K562 (cell line): ENCODE measurements around the gene SLC26A2. TPM values are rescaled to one million over a fixed set of nuclear protein-coding genes. Genes with fewer than 3 reads are reported as not detected.

Source experiments
- ATAC-seq: fragments of 200-7000 bp; cut with Tn5 transposase; 3 replicates; pipeline ENCODE4 v1.9.1; 2020; ENCODE audit warnings: moderate library complexity
- BruUV-seq: library from RNA; stranded (reverse); fragments of 400-500 nt; replicated peaks from 2 replicates; lab custom pipeline; 2021; lab: Mats Ljungman, UMichigan
- CTCF ChIA-PET: fragments of 300-600 bp; formaldehyde crosslinking; extraction: SDS; loops from one replicate; lab custom pipeline; 2021; ENCODE audit warnings: low intra/inter-chr PET ratio; lab: Yijun Ruan, JAX
- POLR2A ChIA-PET: fragments of 300-600, 350-650 bp; sonication (Branson Sonifier 250); formaldehyde crosslinking; extraction: SDS; loops from one replicate; lab custom pipeline; 2021; ENCODE audit warnings: antibody characterized with exemption, inconsistent platforms; lab: Yijun Ruan, JAX
- DNase-seq, 4 experiments: peaks; one replicate each; pipeline versions ENCODE4 v3.0.0 to v3.0.0-alpha.2; 2011 to 2018; ENCODE audit warnings: low spot score in 3 of 4, mixed read lengths in 3 of 4; ENCODE audit errors: extremely low read depth in 1 of 4
- FAIRE-seq: peaks from 2 replicates; lab custom pipeline; 2011; peaks lifted over from hg19 to GRCh38; lab: Jason Lieb, UNC
- H2AFZ ChIP-seq: 2 replicates; pipeline ENCODE4 v1.6.0; 2011; ENCODE audit warnings: low read depth, low read length, control low read depth, inconsistent platforms
- H3K27ac ChIP-seq: fragments of 200-600 bp; 3 replicates; pipeline ENCODE4 v1.8.0; 2011; ENCODE audit warnings: low read depth, mild to moderate bottlenecking, control low read depth, inconsistent platforms, low read length, moderate library complexity, mixed read lengths; ENCODE audit errors: extremely low read depth
- H3K27me3 ChIP-seq, 2 experiments: fragments of 300-600 bp in 1 of 2; 2 replicates in 1 of 2; 3 replicates in 1 of 2; pipeline versions ENCODE4 v1.6.0 to v1.8.0; 2011; ENCODE audit warnings: inconsistent platforms in 2 of 2, low read length in 2 of 2, mild to moderate bottlenecking in 1 of 2, mixed read lengths in 1 of 2, moderate library complexity in 1 of 2; ENCODE audit not compliant: control insufficient read depth in 2 of 2, insufficient read depth in 2 of 2
- H3K36me3 ChIP-seq: fragments of 300-600 bp; 3 replicates; pipeline ENCODE4 v1.8.0; 2011; ENCODE audit warnings: mild to moderate bottlenecking, low read length, inconsistent platforms; ENCODE audit not compliant: control insufficient read depth, insufficient read depth
- H3K4me1 ChIP-seq, 2 experiments: fragments of 200-600 bp in 1 of 2; replicated peaks in 1 of 2; 2 replicates in 1 of 2; 3 replicates in 1 of 2; pipeline versions ENCODE4 v1.5.1 to v1.8.0; 2011; ENCODE audit warnings: inconsistent platforms in 2 of 2, low read length in 2 of 2, mild to moderate bottlenecking in 1 of 2, mixed read lengths in 1 of 2, moderate library complexity in 1 of 2; ENCODE audit not compliant: control insufficient read depth in 2 of 2, insufficient read depth in 2 of 2
- H3K4me2 ChIP-seq: 2 replicates; pipeline ENCODE4 v1.6.1; 2011; ENCODE audit warnings: low read length, control low read depth, inconsistent platforms, mixed read lengths; ENCODE audit not compliant: insufficient read depth
- H3K4me3 ChIP-seq: fragments of 200-600 bp; sonication (generic), shearing (Covaris generic); 2 replicates; pipeline ENCODE4 v1.5.1; 2016; ENCODE audit warnings: control low read depth, inconsistent platforms
- H3K79me2 ChIP-seq: fragments of 200-600 bp; 3 replicates; pipeline ENCODE4 v1.8.0; 2011; ENCODE audit warnings: low read length, inconsistent platforms; ENCODE audit not compliant: control insufficient read depth, insufficient read depth
- H3K9ac ChIP-seq, 2 experiments: 2 replicates each; pipeline versions ENCODE4 v1.6.0 to v1.6.1; 2011; ENCODE audit warnings: low read depth in 2 of 2, low read length in 2 of 2, control low read depth in 1 of 2, inconsistent platforms in 1 of 2, mild to moderate bottlenecking in 1 of 2, mixed read lengths in 1 of 2; ENCODE audit not compliant: insufficient read depth in 1 of 2
- H3K9me1 ChIP-seq: one replicate; pipeline ENCODE4 v1.6.0; 2011; ENCODE audit warnings: inconsistent platforms, mild to moderate bottlenecking, low read length, moderate library complexity; ENCODE audit not compliant: control insufficient read depth, insufficient read depth
- H3K9me3 ChIP-seq: replicated peaks from 2 replicates; pipeline ENCODE4 v1.5.1; 2011; ENCODE audit warnings: low read depth, low read length, inconsistent platforms; ENCODE audit not compliant: control insufficient read depth, insufficient read depth
- H4K20me1 ChIP-seq: replicated peaks from 2 replicates; pipeline ENCODE4 v1.6.1; 2011; ENCODE audit warnings: low read length, inconsistent platforms, mixed read lengths; ENCODE audit not compliant: control insufficient read depth, insufficient read depth
- AFF4 ChIP-seq: sonication (generic); formaldehyde crosslinking; IDR thresholded peaks from 2 replicates; pipeline ENCODE4 v1.8.0; 2023; ENCODE audit warnings: mild to moderate bottlenecking, missing genetic modification reagents
- BRF2 ChIP-seq: IDR thresholded peaks from 3 replicates; pipeline ENCODE4 v1.6.1; 2011; ENCODE audit warnings: borderline replicate concordance, mild to moderate bottlenecking; ENCODE audit not compliant: insufficient read length, insufficient read depth
- DMBX1 ChIP-seq: fragments of 250-450 bp; sonication (Bioruptor Pico); IDR thresholded peaks from 2 replicates; pipeline ENCODE4 v1.8.0; 2022; ENCODE audit warnings: inconsistent platforms, mild to moderate bottlenecking, moderate library complexity, borderline replicate concordance
- E2F3 ChIP-seq: fragments of 250-450 bp; sonication (Bioruptor Pico); IDR thresholded peaks from 2 replicates; pipeline ENCODE4 v1.4.0; 2020; ENCODE audit warnings: mild to moderate bottlenecking
- EP300 ChIP-seq: IDR thresholded peaks from 2 replicates; pipeline ENCODE4 v1.6.1; 2012; ENCODE audit warnings: low read length, improper control_type of control experiment
- GATAD2B ChIP-seq: fragments of 450-650 bp; IDR thresholded peaks from 2 replicates; pipeline ENCODE4 v1.6.1; 2017; ENCODE audit warnings: mild to moderate bottlenecking, borderline replicate concordance
- KAT7 ChIP-seq: sonication (generic); formaldehyde crosslinking; IDR thresholded peaks from 2 replicates; pipeline ENCODE4 v1.8.0; 2022; ENCODE audit warnings: missing genetic modification reagents, mild to moderate bottlenecking, borderline replicate concordance
- MCM7 ChIP-seq, 2 experiments: fragments of 450-650 bp; IDR thresholded peaks; 2 replicates each; pipeline ENCODE4 v1.6.1; 2016 to 2018
- RB1 ChIP-seq: fragments of 450-650 bp; IDR thresholded peaks from 2 replicates; pipeline ENCODE4 v1.6.1; 2017; ENCODE audit warnings: low read depth, mild to moderate bottlenecking
- RBM25 ChIP-seq: fragments of 200-400 bp; formaldehyde crosslinking; IDR thresholded peaks from 2 replicates; pipeline ENCODE4 v1.6.1; 2018; ENCODE audit warnings: low read length, low read depth, moderate library complexity; ENCODE audit not compliant: severe bottlenecking
- SREBF2 ChIP-seq: sonication (generic); formaldehyde crosslinking; IDR thresholded peaks from 2 replicates; pipeline ENCODE4 v1.4.0; 2020; ENCODE audit warnings: mild to moderate bottlenecking, missing genetic modification reagents
- YY1 ChIP-seq, 3 experiments: IDR thresholded peaks; 2 replicates each; pipeline ENCODE4 v1.6.1; 2011; ENCODE audit warnings: low read length in 2 of 3, mild to moderate bottlenecking in 2 of 3, moderate library complexity in 2 of 3, borderline replicate concordance in 1 of 3, control low read depth in 1 of 3, low read depth in 1 of 3; ENCODE audit not compliant: insufficient read depth in 3 of 3, insufficient replicate concordance in 2 of 3, control insufficient read depth in 1 of 3, insufficient read length in 1 of 3; ENCODE audit errors: extremely low read depth in 1 of 3
- ZKSCAN1 ChIP-seq: fragments of 150-350 bp; IDR thresholded peaks from 2 replicates; pipeline ENCODE4 v1.6.1; 2016; ENCODE audit warnings: low read depth, low read length
- ZNF134 ChIP-seq: fragments of 250-450 bp; sonication (Bioruptor Pico); conservative IDR thresholded peaks from 2 replicates; pipeline ENCODE4 v1.4.0; 2020
- ZNF140 ChIP-seq: fragments of 250-450 bp; sonication (Bioruptor Pico); IDR thresholded peaks from 2 replicates; pipeline ENCODE4 v1.8.0; 2021; ENCODE audit warnings: moderate library complexity, mild to moderate bottlenecking, inconsistent platforms
- ZNF224 ChIP-seq: sonication (generic); formaldehyde crosslinking; IDR thresholded peaks from 2 replicates; pipeline ENCODE4 v1.8.0; 2022; ENCODE audit warnings: mild to moderate bottlenecking, missing genetic modification reagents
- WGBS: fragments of 100-300 bp; shearing (Covaris generic); methylation state at CpG from one replicate; pipeline ENCODE4 v1.1.6; 2016; ENCODE audit warnings: low coverage, mixed read lengths; ENCODE audit not compliant: insufficient coverage; ENCODE audit errors: missing lambda C conversion rate; 5-methylcytosine and 5-hydroxymethylcytosine counted together
- in situ Hi-C: fragments of 300-500 bp; cut with MboI; formaldehyde crosslinking; loops from 4 replicates; pipeline ENCODE4 v1.15.0; 2018; ENCODE audit warnings: inconsistent platforms, mixed read lengths
- intact Hi-C: fragments of 100-400 bp; cut with micrococcal nuclease; formaldehyde crosslinking; loops from 2 replicates; pipeline ENCODE4 v1.14.2; 2022
- polyA plus RNA-seq, 8 experiments: library from polyadenylated mRNA; depleted of rRNA in 4 of 8; stranded (reverse) in 5 of 8; unstranded in 3 of 8; fragments of >200 nt; fragmentation: Nextera tagmentation in 2 of 8; fragmentation: Illumina TruSeq in 1 of 8; extraction: Ambion mirVana in 2 of 8; extraction: Trizol in 1 of 8; gene quantifications; 2 replicates each; pipeline versions ENCODE4 v1.2.1 to v1.2.3, GENCODE V29; 2011 to 2014; ENCODE audit warnings: inconsistent platforms in 1 of 8, missing spikeins in 1 of 8
- total RNA-seq, 7 experiments: library from RNA; depleted of rRNA in 6 of 7; stranded (reverse); fragments of >200 nt in 6 of 7; fragmentation: Illumina TruSeq in 2 of 7; extraction: Trizol in 2 of 7; gene quantifications; 2 replicates each; pipeline versions ENCODE4 v1.2.1 to v1.2.3, GENCODE V29; 2011 to 2021; ENCODE audit warnings: low replicate concordance in 1 of 7

The SLC26A2 gene
- total and polyA plus RNA-seq, 9 of the 15 experiments (the other 6 are each of a cell fraction or from before 2014, with no cell fraction given), result 1.1 to 6.3 (median 3.6) TPM

DNA sequence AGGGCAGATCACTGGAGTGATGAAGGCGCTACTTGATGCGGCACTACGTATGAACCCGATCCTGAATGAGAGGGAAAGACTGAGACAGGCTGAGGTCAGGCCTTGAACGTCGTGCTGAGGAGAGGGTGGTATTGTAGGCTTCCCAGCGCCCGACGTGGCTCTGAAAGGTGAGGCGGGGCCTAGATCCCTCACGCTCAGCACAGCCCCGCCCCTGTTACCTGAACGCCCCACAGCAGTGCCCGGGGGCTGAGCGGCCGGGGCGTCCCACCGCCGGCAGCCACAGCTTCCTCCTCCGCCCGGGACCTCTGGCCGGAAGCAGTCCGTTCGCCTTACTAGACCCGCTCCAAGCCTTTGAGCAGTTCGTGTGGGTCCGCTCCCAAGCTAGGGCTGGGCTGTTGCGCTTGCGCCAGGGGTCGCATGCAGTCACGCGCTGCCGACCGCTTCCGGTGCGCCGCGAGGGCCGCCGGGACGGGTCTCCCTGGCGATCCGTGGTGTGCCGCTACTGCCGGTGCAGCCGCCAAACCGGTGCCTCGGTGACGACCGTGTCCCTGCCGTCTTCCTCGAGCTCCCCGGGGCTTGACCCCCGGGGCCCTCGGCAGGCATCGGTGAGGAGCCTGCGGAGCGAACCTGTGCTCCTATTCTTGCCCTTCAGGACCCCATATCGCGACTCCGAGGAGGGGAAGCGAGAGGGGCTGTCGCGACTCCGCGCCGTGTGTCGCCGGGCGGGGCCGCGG, 39.9 kb downstream of the SLC26A2 start, which contains the start of the genes HMGXB3 and TIGD6:
HMGXB3 (plus strand) TSS at position 484 of the 734 bp plus-strand sequence. CDS start 4,114 bp downstream, outside the sequence.
TIGD6 (minus strand) TSS at position 399 of the 734 bp plus-strand sequence. CDS start 4,306 bp downstream, outside the sequence.
- WGBS, result under 1% methylated on average over 57 of the region's 72 CpGs
- ChIA-PET POLR2A (interaction anchor here (0.6 to 1.8 kb wide), 17 partner anchors 9 to 368 kb away, joined by 3 to 5 read pairs (median 3); no protein-coding TSS in a partner anchor), CTCF (no interaction called here)
- DNase-seq (peak; percentile 94 to 97 (median 95)), FAIRE-seq (peak; percentile 93), ATAC-seq (peak; percentile 95)
- Histone ChIP-seq H3K9me1 (no peaks in the 10 kb centered on the region), H3K79me2 (peaks cover 65% of the 10 kb centered on the region), H3K9ac (peak within 1 kb of the TSS; percentile 93 to 95), H4K20me1 (0 out of 2 replicates have a peak, but pooled peaks cover 7% of the 10 kb centered on the region), H3K9me3 (no peaks in the 10 kb centered on the region), H3K27me3 (no peaks in the 10 kb centered on the region), H3K4me1 (peaks cover 11 to 13% of the 10 kb centered on the region in 2 experiments; a peak in 4 of 5 replicates), H3K4me2 (peak within 1 kb of the TSS; percentile 100), H3K27ac (peak within 1 kb of the TSS; percentile 95), H3K4me3 (peak within 1 kb of the TSS; percentile 84), H2AFZ (peak within 1 kb of the TSS; percentile 94), H3K36me3 (peaks cover 34% of the 10 kb centered on the region)
- in situ Hi-C loops, result no loop called here
- BruUV-seq, result no TSS peak
- intact Hi-C loops, result no loop called here
- TF ChIP-seq MCM7 (IDR thresholded peaks at IDR 0.05) (no peak), GATAD2B (no peak; the same call in 1 of the 2 replicates), AFF4 (CRISPR knock-in tag) (peak; percentile 90; the same call in 1 of the 2 replicates), BRF2 (no peak), ZKSCAN1 (peak; percentile 78), ZNF134 (no peak), ZNF140 (no peak), KAT7 (CRISPR knock-in tag) (peak; percentile 97), YY1 (IDR thresholded peaks at IDR 0.05; ENCODE audit: borderline replicate concordance in 1 of 3, control insufficient read depth in 1 of 3, extremely low read depth in 1 of 3, insufficient read depth in 3 of 3, insufficient read length in 1 of 3, insufficient replicate concordance in 2 of 3, low read depth in 1 of 3, low read length in 2 of 3) (peak in 2 of 3 experiments; percentile 70 to 83), SREBF2 (CRISPR knock-in tag) (no peak), EP300 (peak; percentile 41; the same call in 1 of the 2 replicates), RBM25 (no peak), DMBX1 (CRISPR knock-in tag) (no peak), RB1 (peak; percentile 53; the same call in 1 of the 2 replicates), ZNF224 (peak; percentile 40; the same call in 1 of the 2 replicates), E2F3 (CRISPR knock-in tag) (no peak)
